Hematopoietic multipotent progenitor cell treated with erythropoietin and hydrocortisone succinate and interleukin-3 and kit ligand, for 8 days (in vitro differentiated cells): ENCODE results near the gene SMC4.

Experiments
- DNase-seq: peaks from one replicate; pipeline ENCODE4 v3.0.0-alpha.2; 2015

Gene SMC4

GRCh38 chr3:160480931-160481330, 81.5 kb downstream of the SMC4 start:
- DNase-seq, result no peak

GRCh38 chr3:160481856-160482255, 82.4 kb downstream of the SMC4 start:
- DNase-seq, result no peak

- no peak for DNase-seq
These were observed 83.3 kb downstream of the SMC4 start for GRCh38 chr3:160482796-160483195.
